SK-N-SH (cell line): ENCODE measurements around the gene CD33. TPM values are rescaled to one million over a fixed set of nuclear protein-coding genes. Genes with fewer than 3 reads are reported as not detected.

ENCODE experiments used
- CTCF ChIA-PET: fragments of 300-600, 350-600 bp; formaldehyde crosslinking; extraction: SDS; loops from one replicate; lab custom pipeline; 2021; lab: Yijun Ruan, JAX
- POLR2A ChIA-PET: fragments of 350-600 bp; sonication (Branson Sonifier 250); formaldehyde crosslinking; extraction: SDS; loops from one replicate; lab custom pipeline; 2020; ENCODE audit warnings: antibody characterized with exemption, inconsistent platforms; lab: Yijun Ruan, JAX
- DNase-seq: peaks from one replicate; pipeline ENCODE4 v3.0.0; 2012
- H2AFZ ChIP-seq: fragments of 200-600 bp; sonication (generic); 2 replicates; pipeline ENCODE4 v1.8.1; 2016; ENCODE audit warnings: antibody characterized with exemption, mild to moderate bottlenecking, low read depth
- H3F3A ChIP-seq: fragments of 200-600 bp; sonication (generic); replicated peaks from 2 replicates; pipeline ENCODE3; 2016; ENCODE audit warnings: antibody characterized with exemption, mild to moderate bottlenecking; ENCODE audit not compliant: insufficient read depth
- H3K27ac ChIP-seq, 2 experiments: fragments of 200-500 bp in 1 of 2; fragments of 200-600 bp in 1 of 2; sonication (Bioruptor generic) in 1 of 2; sonication (generic), shearing (Covaris generic) in 1 of 2; 2 replicates each; pipeline versions ENCODE4 v1.5.1 to v1.6.1; 2014 to 2016; ENCODE audit warnings: low read depth in 2 of 2, inconsistent platforms in 1 of 2, low read length in 1 of 2, mild to moderate bottlenecking in 1 of 2, mixed read lengths in 1 of 2
- H3K27me3 ChIP-seq: fragments of 200-600 bp; sonication (generic), shearing (Covaris generic); 2 replicates; pipeline ENCODE4 v1.6.1; 2016; ENCODE audit warnings: mixed run types; ENCODE audit not compliant: insufficient read depth
- H3K36me3 ChIP-seq, 2 experiments: fragments of 200-500 bp in 1 of 2; fragments of 200-600 bp in 1 of 2; sonication (Bioruptor generic) in 1 of 2; sonication (generic) in 1 of 2; replicated peaks in 1 of 2; 2 replicates each; pipeline versions ENCODE3 to v1.5.1; 2014 to 2016; ENCODE audit warnings: low read length in 1 of 2, mild to moderate bottlenecking in 1 of 2; ENCODE audit not compliant: insufficient read depth in 2 of 2, control insufficient read depth in 1 of 2
- H3K4me1 ChIP-seq, 2 experiments: fragments of 200-500 bp in 1 of 2; fragments of 200-600 bp in 1 of 2; sonication (Bioruptor generic) in 1 of 2; sonication (generic), shearing (Covaris generic) in 1 of 2; 2 replicates each; pipeline versions ENCODE4 v1.5.1 to v1.6.1; 2014 to 2016; ENCODE audit warnings: low read depth in 1 of 2, low read length in 1 of 2, mixed run types in 1 of 2; ENCODE audit not compliant: insufficient read depth in 2 of 2, control insufficient read depth in 1 of 2
- H3K4me2 ChIP-seq: fragments of 200-600 bp; sonication (generic), shearing (Covaris generic); 2 replicates; pipeline ENCODE4 v1.6.1; 2017; ENCODE audit warnings: mixed run types
- H3K4me3 ChIP-seq, 2 experiments: fragments of 200-500 bp in 1 of 2; fragments of 200-600 bp in 1 of 2; sonication (Bioruptor generic) in 1 of 2; sonication (generic), shearing (Covaris generic) in 1 of 2; 2 replicates each; pipeline versions ENCODE4 v1.5.1 to v1.8.1; 2014 to 2016; ENCODE audit warnings: low read depth in 2 of 2, inconsistent platforms in 1 of 2, low read length in 1 of 2, mild to moderate bottlenecking in 1 of 2, mixed read lengths in 1 of 2, moderate library complexity in 1 of 2
- H3K79me2 ChIP-seq: fragments of 200-600 bp; sonication (generic); 2 replicates; pipeline ENCODE4 v1.8.1; 2017; ENCODE audit warnings: mild to moderate bottlenecking; ENCODE audit not compliant: insufficient read depth
- H3K9ac ChIP-seq: fragments of 200-600 bp; sonication (generic); 2 replicates; pipeline ENCODE4 v1.6.1; 2017; ENCODE audit warnings: mixed run types
- H3K9me2 ChIP-seq: fragments of 200-600 bp; sonication (generic); 2 replicates; pipeline ENCODE4 v1.6.1; 2017; ENCODE audit warnings: mixed run types
- H3K9me3 ChIP-seq: fragments of 200-600 bp; sonication (generic); 2 replicates; pipeline ENCODE4 v1.6.1; 2017; ENCODE audit warnings: mixed run types, mild to moderate bottlenecking, moderate library complexity
- H4K20me1 ChIP-seq: fragments of 200-600 bp; sonication (generic); 2 replicates; pipeline ENCODE4 v1.6.1; 2017; ENCODE audit warnings: mild to moderate bottlenecking, mixed run types; ENCODE audit not compliant: insufficient read depth
- EZH2phosphoT487 ChIP-seq: fragments of 200-600 bp; sonication (generic); IDR thresholded peaks from 2 replicates; pipeline ENCODE4 v1.6.1; 2017; ENCODE audit warnings: low read depth, mixed run types, mild to moderate bottlenecking, antibody characterized with exemption, moderate library complexity, borderline replicate concordance
- FOSL2 ChIP-seq: IDR thresholded peaks from 2 replicates; pipeline ENCODE4 v1.4.0; 2012; ENCODE audit warnings: low read depth, mild to moderate bottlenecking, moderate library complexity, borderline replicate concordance
- FOXM1 ChIP-seq: IDR thresholded peaks from 2 replicates; pipeline ENCODE4 v1.4.0; 2012; ENCODE audit warnings: low read depth, mild to moderate bottlenecking
- GABPA ChIP-seq: IDR thresholded peaks from 2 replicates; pipeline ENCODE4 v1.4.0; 2012; ENCODE audit warnings: low read depth, mild to moderate bottlenecking
- GATA2 ChIP-seq: sonication (generic); formaldehyde crosslinking; IDR thresholded peaks from 2 replicates; pipeline ENCODE4 v1.5.0; 2020; ENCODE audit warnings: mild to moderate bottlenecking, missing genetic modification reagents
- JUND ChIP-seq: IDR thresholded peaks from 2 replicates; pipeline ENCODE4 v1.4.0; 2012
- MXI1 ChIP-seq: IDR thresholded peaks from 2 replicates; pipeline ENCODE4 v1.6.1; 2012; ENCODE audit warnings: mild to moderate bottlenecking, low read depth, low read length, improper control_type of control experiment
- NRF1 ChIP-seq: IDR thresholded peaks from 2 replicates; pipeline ENCODE4 v1.6.1; 2012; ENCODE audit warnings: low read depth, mild to moderate bottlenecking, low read length
- PBX3 ChIP-seq: IDR thresholded peaks from 2 replicates; pipeline ENCODE4; 2012
- POLR2AphosphoS5 ChIP-seq: IDR thresholded peaks from 2 replicates; pipeline ENCODE4 v1.6.1; 2012; ENCODE audit warnings: low read depth, low read length
- RAD21 ChIP-seq: IDR thresholded peaks from 2 replicates; pipeline ENCODE4 v1.6.1; 2012; ENCODE audit warnings: mild to moderate bottlenecking, low read length
- RCOR1 ChIP-seq: fragments of 150-350 bp; IDR thresholded peaks from 2 replicates; pipeline ENCODE4 v1.6.1; 2017; ENCODE audit warnings: antibody characterized with exemption, low read length
- REST ChIP-seq: IDR thresholded peaks from 2 replicates; pipeline ENCODE4 v1.6.1; 2012; ENCODE audit warnings: mild to moderate bottlenecking, low read depth, low read length, moderate library complexity
- USF1 ChIP-seq: IDR thresholded peaks from 2 replicates; pipeline ENCODE4 v1.4.0; 2012; ENCODE audit warnings: low read depth, borderline replicate concordance
- WGBS: methylation state at CpG from one replicate; pipeline ENCODE4 v1.1.6; 2017; ENCODE audit warnings: low lambda C conversion rate; 5-methylcytosine and 5-hydroxymethylcytosine counted together
- polyA plus RNA-seq, 3 experiments: library from polyadenylated mRNA; depleted of rRNA; stranded (reverse); fragments of >200 nt; gene quantifications; 2 replicates each; pipeline ENCODE4 v1.2.3, GENCODE V29; 2012

Gene CD33
- polyA plus RNA-seq, 1 of the 3 experiments (the other 2 are of a cell fraction), result 0.36 TPM

GRCh38 chr19:51210191-51210784 is 14.6 kb upstream of the CD33 start:
- H3K27ac ChIP-seq, result no peak overlapping the region
- H3K4me1 ChIP-seq, result no peaks in the 10 kb centered on the region
- H3F3A ChIP-seq, result no peaks in the 10 kb centered on the region
- CTCF ChIA-PET, result no interaction called here
- H3K9ac ChIP-seq, result no peak overlapping the region
- peaks cover 10% of the 10 kb centered on the region; the same call in 1 of the 2 replicates for H3K27me3 ChIP-seq
- H3K79me2 ChIP-seq, result no peaks in the 10 kb centered on the region
- no peak overlapping the region for H2AFZ ChIP-seq
- no peaks in the 10 kb centered on the region for H4K20me1 ChIP-seq
- H3K9me3 ChIP-seq, result no peaks in the 10 kb centered on the region
- no peak for DNase-seq
- H3K4me3 ChIP-seq, result no peak overlapping the region
- 14% methylated on average over 6 of the region's 6 CpGs for WGBS
- no peak overlapping the region for H3K4me2 ChIP-seq
- no peaks in the 10 kb centered on the region for H3K9me2 ChIP-seq
- no peak for TF ChIP-seq JUND
- TF ChIP-seq RAD21, result no peak
- TF ChIP-seq GABPA, result no peak
- TF ChIP-seq USF1, result no peak
- no peak for TF ChIP-seq MXI1
- no peak for TF ChIP-seq RCOR1
- no peak for TF ChIP-seq FOXM1
- no peak for TF ChIP-seq GATA2 (CRISPR knock-in tag)
- TF ChIP-seq EZH2phosphoT487, result no peak
- TF ChIP-seq NRF1, result no peak
- no peak for TF ChIP-seq PBX3
- no peak for TF ChIP-seq FOSL2
- no peak for TF ChIP-seq POLR2AphosphoS5
- no peak for TF ChIP-seq REST
- H3K36me3 ChIP-seq, result no peaks in the 10 kb centered on the region
- POLR2A ChIA-PET, result no interaction called here
